Measurements from ENCODE around the gene MPG.
"Not testable (repeated sequence)": the region's sequence is repeated elsewhere in the genome, so short reads cannot be mapped to it uniquely, and the experiment has no call there.

MPG gene

GRCh38 chr16:118857-119256 is 40.8 kb downstream of the MPG start:
- no peak for DNase-seq

GRCh38 chr16:119295-119694 is 41.3 kb downstream of the MPG start:
- DNase-seq, result no peak

DNA sequence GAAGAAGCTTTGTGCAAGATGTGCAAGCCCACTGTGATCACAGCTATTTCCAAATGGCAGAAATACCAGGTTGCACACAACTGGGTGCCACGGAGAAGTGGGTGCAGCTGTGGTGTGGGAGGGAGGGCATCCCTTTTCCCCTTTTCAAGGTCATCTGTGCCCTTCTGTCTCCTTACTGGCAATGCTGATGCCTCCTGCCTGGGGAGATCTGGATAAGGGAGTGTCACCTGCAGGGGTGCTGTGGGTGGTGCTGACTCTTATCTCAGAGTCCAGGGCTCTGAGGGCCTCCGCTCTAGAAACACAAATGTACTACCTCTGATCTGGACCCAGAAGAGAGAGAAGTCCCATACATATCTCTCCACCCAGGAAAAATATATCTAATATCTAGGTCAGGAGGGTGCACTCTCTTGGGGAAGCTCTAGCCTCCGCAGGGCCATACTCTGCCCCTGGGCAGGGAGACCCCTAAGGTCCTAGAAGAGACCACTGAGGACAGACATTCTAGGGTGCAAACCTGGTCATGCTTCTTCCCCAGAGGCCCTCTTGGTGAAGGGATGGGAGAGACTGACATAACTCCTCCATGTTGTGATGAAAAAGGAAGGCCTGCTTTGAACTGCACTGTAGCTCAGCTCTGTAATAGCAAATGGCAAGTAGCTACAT is 41.9 kb downstream of the MPG start:
- no peak for DNase-seq

- no peak for DNase-seq
Measured at GRCh38 chr16:120756-121155, 42.7 kb downstream of the MPG start.

DNA sequence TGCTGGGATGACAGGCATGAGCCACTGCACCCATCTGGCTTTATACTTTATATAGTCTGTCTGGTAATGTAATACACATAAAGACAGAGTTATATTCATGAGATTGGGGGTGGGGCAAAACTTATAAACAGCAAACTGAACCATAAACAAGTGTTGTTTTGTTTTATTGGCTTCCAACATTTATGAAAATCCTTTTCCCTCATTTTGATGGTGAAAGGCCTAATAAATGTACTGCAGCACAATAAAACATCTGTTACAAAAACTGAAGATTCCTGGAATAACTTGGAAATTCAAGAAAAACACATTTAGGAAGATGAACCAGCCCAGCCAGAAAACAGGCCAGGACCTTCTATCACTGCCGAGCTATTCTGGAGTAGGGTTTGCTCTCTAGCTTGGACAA is 44.3 kb downstream of the MPG start:
- no peak for DNase-seq

- DNase-seq, result not testable (repeated sequence)
Measured at GRCh38 chr16:123558-124350, 45.7 kb downstream of the MPG start.

- DNase-seq, result no peak
Measured at GRCh38 chr16:125011-125410, 47.0 kb downstream of the MPG start.

DNA sequence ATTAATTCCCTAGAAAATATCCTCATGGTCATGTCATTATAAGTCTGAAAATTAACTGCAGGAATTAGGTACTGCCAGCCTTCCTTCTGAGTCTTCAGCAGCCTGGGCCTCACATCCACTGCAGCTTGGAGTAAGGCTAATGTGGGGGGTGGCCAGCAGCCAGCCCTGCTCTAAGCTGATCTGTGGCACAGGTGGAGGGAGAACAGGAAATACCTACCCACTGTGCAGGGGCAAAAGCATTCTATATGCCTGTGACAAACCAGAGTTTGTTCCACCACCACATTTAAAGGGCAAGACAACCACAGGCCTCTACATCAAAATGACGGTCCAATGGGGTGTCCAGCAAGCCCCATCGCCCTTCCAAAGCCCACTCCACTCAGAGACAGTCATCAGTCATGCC is 51.0 kb downstream of the MPG start:
- no peak for DNase-seq

DNA sequence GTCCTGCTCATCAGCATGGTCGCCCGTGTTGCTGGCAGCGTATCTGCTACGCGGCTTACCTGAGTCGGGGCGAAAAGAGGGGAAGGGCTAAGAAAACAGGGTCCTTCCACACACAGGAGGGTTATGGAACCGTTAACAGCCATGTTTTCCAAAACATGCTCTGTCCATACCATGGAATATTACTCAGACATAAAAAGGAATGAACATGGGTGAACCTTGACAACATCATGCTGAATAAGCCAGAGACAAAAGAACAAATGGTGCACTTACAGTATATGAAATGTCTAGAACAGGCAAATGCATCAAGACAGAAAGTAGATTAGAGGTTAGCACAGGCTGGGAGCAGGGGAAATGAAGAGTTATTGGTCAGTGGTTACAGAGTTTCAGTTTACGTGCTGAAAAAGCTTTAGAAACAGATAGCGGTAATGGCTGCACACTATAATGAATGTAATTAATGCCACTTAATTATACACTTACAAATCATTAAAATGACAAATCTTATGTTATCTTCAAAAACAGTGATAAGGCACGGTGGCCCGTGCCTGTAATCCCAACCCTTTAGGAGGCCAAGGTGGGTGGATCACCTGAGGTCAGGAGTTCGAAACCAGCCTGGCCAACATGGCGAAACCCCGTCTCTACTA is 52.6 kb downstream of the MPG start:
- DNase-seq, result no peak

- DNase-seq, result no peak
Measured at GRCh38 chr16:132120-132519, 54.1 kb downstream of the MPG start.

GRCh38 chr16:133716-134115 is 55.7 kb downstream of the MPG start:
- no peak for DNase-seq

All from AML-193 (cell line).